ENCODE results near the gene STAG3. TPM values are rescaled to one million over a fixed set of nuclear protein-coding genes. Genes with fewer than 3 reads are reported as not detected.
A peak's percentile ranks its signal among the peaks of the same experiment; 100 is the strongest.
"Not testable (repeated sequence)": the region's sequence is repeated elsewhere in the genome, so short reads cannot be mapped to it uniquely, and the experiment has no call there.

STAG3 gene, protein sequence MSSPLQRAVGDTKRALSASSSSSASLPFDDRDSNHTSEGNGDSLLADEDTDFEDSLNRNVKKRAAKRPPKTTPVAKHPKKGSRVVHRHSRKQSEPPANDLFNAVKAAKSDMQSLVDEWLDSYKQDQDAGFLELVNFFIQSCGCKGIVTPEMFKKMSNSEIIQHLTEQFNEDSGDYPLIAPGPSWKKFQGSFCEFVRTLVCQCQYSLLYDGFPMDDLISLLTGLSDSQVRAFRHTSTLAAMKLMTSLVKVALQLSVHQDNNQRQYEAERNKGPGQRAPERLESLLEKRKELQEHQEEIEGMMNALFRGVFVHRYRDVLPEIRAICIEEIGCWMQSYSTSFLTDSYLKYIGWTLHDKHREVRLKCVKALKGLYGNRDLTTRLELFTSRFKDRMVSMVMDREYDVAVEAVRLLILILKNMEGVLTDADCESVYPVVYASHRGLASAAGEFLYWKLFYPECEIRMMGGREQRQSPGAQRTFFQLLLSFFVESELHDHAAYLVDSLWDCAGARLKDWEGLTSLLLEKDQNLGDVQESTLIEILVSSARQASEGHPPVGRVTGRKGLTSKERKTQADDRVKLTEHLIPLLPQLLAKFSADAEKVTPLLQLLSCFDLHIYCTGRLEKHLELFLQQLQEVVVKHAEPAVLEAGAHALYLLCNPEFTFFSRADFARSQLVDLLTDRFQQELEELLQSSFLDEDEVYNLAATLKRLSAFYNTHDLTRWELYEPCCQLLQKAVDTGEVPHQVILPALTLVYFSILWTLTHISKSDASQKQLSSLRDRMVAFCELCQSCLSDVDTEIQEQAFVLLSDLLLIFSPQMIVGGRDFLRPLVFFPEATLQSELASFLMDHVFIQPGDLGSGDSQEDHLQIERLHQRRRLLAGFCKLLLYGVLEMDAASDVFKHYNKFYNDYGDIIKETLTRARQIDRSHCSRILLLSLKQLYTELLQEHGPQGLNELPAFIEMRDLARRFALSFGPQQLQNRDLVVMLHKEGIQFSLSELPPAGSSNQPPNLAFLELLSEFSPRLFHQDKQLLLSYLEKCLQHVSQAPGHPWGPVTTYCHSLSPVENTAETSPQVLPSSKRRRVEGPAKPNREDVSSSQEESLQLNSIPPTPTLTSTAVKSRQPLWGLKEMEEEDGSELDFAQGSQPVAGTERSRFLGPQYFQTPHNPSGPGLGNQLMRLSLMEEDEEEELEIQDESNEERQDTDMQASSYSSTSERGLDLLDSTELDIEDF
- total RNA-seq: 0.43 TPM
- long read RNA-seq, partial matches to known transcripts: 0 of 3 reads
- long read RNA-seq, other reads (novel, unspliced or antisense): 3 of 3 reads

- intact Hi-C loops (cut with DNase I): no loop called here
- peak; percentile 98 for DNase-seq (ENCODE audit: low spot score)
These were observed at the start of gene STAG3, which contains the start of gene GPC2 for GRCh38 chr7:100177045-100178001. Gene STAG3, plus strand, starts transcription at chr7:100177918. Its CDS starts 2,639 bp downstream, at chr7:100180557. Gene GPC2, minus strand, starts transcription at chr7:100177381. Its CDS starts 182 bp downstream, at chr7:100177199.

GRCh38 chr7:100128637-100128963 is 49.1 kb upstream of the STAG3 start:
- intact Hi-C loops (cut with DNase I): loop anchor here (5.0 kb wide), 2 partner anchors 41 to 136 kb away; partner anchors contain the start of gene COPS6
- DNase-seq (ENCODE audit: low spot score): no peak

DNA sequence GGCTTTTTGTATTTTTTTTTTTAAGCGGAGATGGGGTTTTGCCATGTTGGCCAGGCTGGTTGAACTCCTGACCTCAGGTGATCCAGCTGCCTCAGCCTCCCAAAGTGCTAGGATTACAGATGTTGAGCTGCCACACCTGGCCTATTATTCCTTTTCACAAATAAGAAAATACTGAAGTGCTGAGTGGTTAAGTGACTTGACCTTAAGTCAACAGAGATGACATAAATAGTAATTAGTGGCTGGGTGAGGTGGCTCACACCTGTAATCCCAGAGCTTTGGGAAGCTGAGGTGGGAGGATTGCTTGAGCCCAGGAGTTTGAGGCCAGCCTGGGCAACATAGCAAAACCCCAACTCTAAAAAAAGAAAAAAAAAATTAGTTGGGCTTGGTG is 47.5 kb upstream of the STAG3 start:
- not testable (repeated sequence) for DNase-seq (ENCODE audit: low spot score)

DNA sequence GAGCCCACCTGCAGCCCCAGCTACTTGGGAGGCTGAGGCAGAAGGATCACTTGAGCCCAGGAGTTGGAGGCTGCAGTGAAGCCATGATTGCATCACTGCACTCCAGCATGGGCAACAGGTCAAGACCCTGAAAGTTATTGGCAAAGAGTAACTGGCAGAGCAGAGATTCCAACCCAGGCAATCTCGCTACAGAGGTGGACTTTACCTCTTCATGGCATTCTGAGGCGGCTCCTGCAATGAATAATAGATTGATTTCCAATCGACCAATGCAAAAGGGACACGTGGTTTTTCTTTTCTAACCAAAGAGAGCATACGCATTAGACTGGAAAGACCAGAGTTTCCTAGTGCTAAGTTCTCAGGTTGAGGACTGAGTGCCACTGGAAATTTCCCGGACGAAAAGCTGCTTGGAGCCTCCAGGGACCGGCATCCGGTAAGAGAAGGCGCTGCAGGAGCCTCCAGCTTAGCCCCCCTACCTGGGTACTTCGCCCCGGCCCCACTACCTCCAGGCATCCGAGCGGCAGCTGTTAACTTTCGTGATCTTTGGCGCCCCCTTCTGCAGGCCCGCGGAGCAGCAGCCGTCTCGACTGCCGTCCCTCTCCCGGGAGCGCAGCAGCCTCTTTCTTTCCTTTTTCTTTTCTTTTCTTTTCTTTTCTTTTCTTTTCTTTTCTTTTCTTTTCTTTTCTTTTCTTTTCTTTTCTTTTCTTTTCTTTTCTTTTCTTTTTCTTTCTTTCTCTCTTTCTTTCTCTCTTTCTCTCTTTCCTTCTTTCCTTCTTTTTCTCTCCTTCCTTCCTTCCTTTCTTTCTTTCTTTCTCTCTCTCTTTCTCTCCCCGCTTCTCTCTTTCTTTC is 46.9 kb upstream of the STAG3 start:
- intact Hi-C loops (cut with DNase I): loop anchor here (10.0 kb wide), 1 partner anchor 214 kb away; no protein-coding TSS in a partner anchor
- peak; percentile 90 for DNase-seq (ENCODE audit: low spot score)

More for the DNA sequence above, 47.5 kb upstream of the STAG3 start:
- intact Hi-C loops (cut with DNase I): loop anchor here (10.0 kb wide), 1 partner anchor 215 kb away; no protein-coding TSS in a partner anchor

DNA sequence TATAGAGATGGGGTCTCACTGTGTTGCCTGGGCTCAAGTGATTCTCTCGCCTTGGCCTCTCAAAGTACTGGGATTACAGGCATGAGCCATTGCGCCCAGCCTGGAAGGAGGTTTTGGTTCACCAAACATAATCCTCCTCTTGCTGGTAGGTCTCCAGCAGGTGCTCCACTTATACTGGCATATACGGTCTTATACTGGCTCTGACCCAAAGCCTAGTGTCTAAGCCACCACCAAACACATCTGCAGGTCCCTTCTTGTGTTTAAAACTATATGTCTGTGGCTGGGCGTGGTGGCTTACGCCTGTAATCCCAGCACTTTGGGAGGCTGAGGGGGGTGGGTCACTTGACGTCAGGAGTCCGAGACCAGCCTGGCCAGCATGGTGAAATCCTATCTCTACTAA is 45.6 kb upstream of the STAG3 start:
- DNase-seq (ENCODE audit: low spot score): no peak
- intact Hi-C loops (cut with DNase I): loop anchor here (2.0 to 10.0 kb wide), 2 partner anchors 85 to 213 kb away; no protein-coding TSS in a partner anchor

DNA sequence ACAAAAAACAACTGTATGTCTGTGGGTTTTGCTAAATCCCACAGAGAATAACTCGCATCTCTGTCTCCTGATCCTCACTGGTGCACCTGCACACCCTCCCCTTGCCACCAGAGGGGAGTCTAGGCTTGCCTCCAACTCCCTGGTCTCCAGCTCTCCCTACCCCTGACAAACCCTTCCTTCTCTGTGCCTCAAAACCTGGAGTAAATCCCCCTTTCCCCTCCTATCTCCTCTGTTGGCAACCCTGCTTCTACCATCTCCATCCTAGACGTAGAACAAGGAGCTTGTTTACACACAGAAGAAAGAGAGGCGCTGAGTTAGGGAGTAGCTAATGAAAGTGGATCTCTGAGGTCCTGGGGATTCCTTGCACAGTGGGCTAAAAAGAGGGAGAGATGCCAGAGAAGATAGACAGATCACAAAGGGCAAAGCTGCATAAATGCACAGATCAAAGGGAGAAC is 45.0 kb upstream of the STAG3 start:
- intact Hi-C loops (cut with DNase I): loop anchor here (2.0 to 10.0 kb wide), 2 partner anchors 84 to 212 kb away; no protein-coding TSS in a partner anchor
- peak; percentile 79 for DNase-seq (ENCODE audit: low spot score)

GRCh38 chr7:100137851-100138760 is 39.6 kb upstream of the STAG3 start:
- no peak for DNase-seq (ENCODE audit: low spot score)
- intact Hi-C loops (cut with DNase I): loop anchor here (10.0 kb wide), 1 partner anchor 207 kb away; no protein-coding TSS in a partner anchor

GRCh38 chr7:100141555-100141949 is 36.2 kb upstream of the STAG3 start:
- no peak for DNase-seq (ENCODE audit: low spot score)
- intact Hi-C loops (cut with DNase I): no loop called here

- intact Hi-C loops (cut with DNase I): no loop called here
- DNase-seq (ENCODE audit: low spot score): no peak
These were observed 35.3 kb upstream of the STAG3 start for GRCh38 chr7:100142461-100142860.

- intact Hi-C loops (cut with DNase I); DNase-seq (ENCODE audit: low spot score): not testable (repeated sequence)
These were observed 31.4 kb upstream of the STAG3 start for GRCh38 chr7:100146350-100146749.

- no peak for DNase-seq (ENCODE audit: low spot score)
- intact Hi-C loops (cut with DNase I): no loop called here
These were observed 30.4 kb upstream of the STAG3 start for GRCh38 chr7:100147278-100147677.

GRCh38 chr7:100148225-100148558 is 29.5 kb upstream of the STAG3 start:
- DNase-seq (ENCODE audit: low spot score): no peak
- intact Hi-C loops (cut with DNase I): no loop called here

DNA sequence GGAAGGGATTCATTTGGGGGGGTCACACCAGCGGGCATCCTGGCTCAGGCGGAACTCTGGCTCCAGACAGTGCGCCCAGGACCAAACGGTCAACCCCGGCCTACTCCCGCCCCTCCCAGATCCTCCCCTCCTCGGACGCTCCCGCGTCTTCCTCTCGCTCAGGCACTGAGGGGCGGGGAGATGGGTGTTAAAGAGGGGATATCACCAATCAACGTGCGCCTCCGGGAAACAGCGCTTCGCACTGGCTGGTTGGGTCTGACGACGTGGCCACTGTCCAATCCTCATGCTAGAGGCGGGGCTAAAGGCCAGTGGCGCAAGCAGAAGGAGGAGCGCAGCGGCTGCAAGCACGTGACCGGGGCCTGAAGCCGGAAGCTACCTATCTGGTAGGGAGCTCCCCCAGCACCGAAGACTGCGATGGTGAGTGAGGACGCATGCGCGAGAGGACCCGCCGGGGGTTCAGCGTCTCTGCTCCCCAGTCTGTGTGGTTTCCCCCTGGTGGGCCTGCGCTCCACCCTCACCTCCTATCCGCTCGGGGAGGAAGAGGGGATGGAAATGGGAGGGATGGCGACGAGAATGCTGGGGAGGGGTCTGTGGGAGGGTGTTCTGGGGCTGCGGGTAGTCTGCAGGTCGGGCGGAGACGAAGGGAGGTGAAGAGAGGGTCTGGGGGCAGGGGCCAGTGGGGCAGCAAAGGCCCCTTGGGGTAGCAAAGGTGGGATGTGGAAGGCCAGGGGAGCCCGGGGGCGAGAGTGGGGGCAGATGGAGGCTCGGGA is 29.0 kb upstream of the STAG3 start, which contains the start of gene LAMTOR4:
Gene LAMTOR4, plus strand, starts transcription at position 360 of the 770 bp plus-strand sequence. Its CDS starts 55 bp downstream, at position 415.
- peak; percentile 99 for DNase-seq (ENCODE audit: low spot score)
- intact Hi-C loops (cut with DNase I): no loop called here

GRCh38 chr7:100152404-100152803 is 25.3 kb upstream of the STAG3 start:
- DNase-seq (ENCODE audit: low spot score): no peak
- intact Hi-C loops (cut with DNase I): no loop called here

DNA sequence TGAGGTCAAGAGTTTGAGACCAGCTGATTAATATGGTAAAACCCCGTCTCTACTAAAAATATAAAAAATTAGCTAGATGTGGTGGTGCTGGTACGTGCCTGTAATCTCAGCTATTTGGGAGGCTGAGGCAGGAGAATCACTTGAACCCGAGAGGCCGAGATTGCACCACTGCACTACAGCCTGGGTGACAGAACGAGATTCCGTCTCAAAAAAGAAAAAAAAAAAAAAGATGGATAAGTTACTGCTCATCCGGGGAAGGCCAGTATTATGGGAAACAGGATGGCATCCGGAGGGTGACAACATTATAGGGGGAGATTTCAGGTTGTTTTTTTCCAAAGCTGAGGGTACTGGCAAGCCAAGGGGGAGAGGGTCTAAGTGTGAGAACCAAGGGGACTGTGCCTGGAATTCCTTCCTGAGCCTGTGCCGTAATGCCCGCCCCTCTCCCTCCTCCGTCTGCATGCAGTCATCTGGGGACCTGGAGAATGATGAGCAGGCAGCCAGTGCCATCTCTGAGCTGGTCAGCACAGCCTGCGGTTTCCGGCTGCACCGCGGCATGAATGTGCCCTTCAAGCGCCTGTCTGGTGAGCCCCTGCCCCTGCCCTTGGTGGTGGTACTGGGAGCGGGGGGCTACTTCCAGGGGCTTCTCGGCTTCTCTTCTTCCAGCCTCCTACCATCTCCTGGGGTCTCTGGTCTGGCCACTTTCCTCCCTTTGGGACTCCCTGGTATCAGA is 24.6 kb upstream of the STAG3 start:
- intact Hi-C loops (cut with DNase I): no loop called here

More for the DNA sequence above, 24.6 kb upstream of the STAG3 start:
- no peak for DNase-seq (ENCODE audit: low spot score)
